AG04449 (cell line): ENCODE results near the gene EML6.

Experiments used
- CTCF ChIA-PET: fragments of 350-600 bp; formaldehyde crosslinking; extraction: SDS; loops from one replicate; lab custom pipeline; 2021; ENCODE audit warnings: antibody characterized with exemption; lab: Yijun Ruan, JAX
- POLR2A ChIA-PET: fragments of 400-600, 350-600 bp; formaldehyde crosslinking; extraction: SDS; loops from one replicate; lab custom pipeline; 2020; ENCODE audit warnings: antibody characterized with exemption, inconsistent platforms; lab: Yijun Ruan, JAX
- DNase-seq: peaks from one replicate; pipeline ENCODE4 v3.0.0-alpha.2; 2010; ENCODE audit warnings: low read depth, low spot score
- H3K4me3 ChIP-seq: 2 replicates; pipeline ENCODE4 v1.5.1; 2011; ENCODE audit warnings: low read depth, mild to moderate bottlenecking, control low read depth, low read length
- CTCF ChIP-seq: IDR thresholded peaks from one replicate; pipeline ENCODE4 v1.5.1; 2011; ENCODE audit warnings: mild to moderate bottlenecking, moderate library complexity, low read length, control low read depth, inconsistent platforms; ENCODE audit not compliant: insufficient read depth; ENCODE audit errors: missing control alignments

EML6 gene

GRCh38 chr2:54925022-54925421 is 201.6 kb downstream of the EML6 start:
- ChIA-PET POLR2A (no interaction called here), CTCF (interaction anchor here (1.1 kb wide), 1 partner anchor 25 kb away, joined by 3 read pairs; no protein-coding TSS in a partner anchor)
- no peak for DNase-seq

GRCh38 chr2:54927085-54927750 is 203.8 kb downstream of the EML6 start:
- DNase-seq = no peak
- POLR2A ChIA-PET = no interaction called here
- no peak overlapping the region for H3K4me3 ChIP-seq
- no peak for TF ChIP-seq CTCF
- CTCF ChIA-PET = no interaction called here

More at GRCh38 chr2:54925022-54925421, 201.6 kb downstream of the EML6 start:
- H3K4me3 ChIP-seq = no peak overlapping the region
- no peak for TF ChIP-seq CTCF

GRCh38 chr2:54927751-54928615 is 204.5 kb downstream of the EML6 start:
- DNase-seq = no peak
- ChIA-PET POLR2A (no interaction called here), CTCF (no interaction called here)
- no peak for TF ChIP-seq CTCF
- H3K4me3 ChIP-seq = no peak overlapping the region

GRCh38 chr2:54928719-54929118 is 205.3 kb downstream of the EML6 start:
- H3K4me3 ChIP-seq = no peak overlapping the region
- TF ChIP-seq CTCF = no peak
- no peak for DNase-seq
- POLR2A ChIA-PET = no interaction called here
- CTCF ChIA-PET = no interaction called here

GRCh38 chr2:54931473-54931872 is 208.0 kb downstream of the EML6 start:
- POLR2A ChIA-PET = no interaction called here
- CTCF ChIA-PET = interaction anchor here (1.6 kb wide), 1 partner anchor 10 kb away, joined by 4 read pairs; no protein-coding TSS in a partner anchor
- no peak for TF ChIP-seq CTCF
- DNase-seq = no peak
- no peak overlapping the region for H3K4me3 ChIP-seq

- DNase-seq = no peak
- no peak for TF ChIP-seq CTCF
- ChIA-PET POLR2A (no interaction called here), CTCF (no interaction called here)
- no peak overlapping the region for H3K4me3 ChIP-seq
Measured at GRCh38 chr2:54935389-54935788, 211.9 kb downstream of the EML6 start.
